ENCODE data around the gene TMPRSS2.

- no peak for TF ChIP-seq GATA3 (IDR thresholded peaks at IDR 0.05; ENCODE audit: low read depth, low read length)
- TF ChIP-seq GATA2 (IDR thresholded peaks at IDR 0.05; ENCODE audit: low read depth, low read length): no peak
Measured at GRCh38 chr21:41435706-41436105, 72.3 kb downstream of the TMPRSS2 start.

All from SH-SY5Y (cell line).